Smooth muscle cell (in vitro differentiated cells): ENCODE results near the gene KRT86. TPM values are rescaled to one million over a fixed set of nuclear protein-coding genes. Genes with fewer than 3 reads are reported as not detected.

Experiments
- DNase-seq: peaks from one replicate; lab custom pipeline; 2025; ENCODE audit not compliant: unreplicated experiment; lab: John Stamatoyannopoulos, UW
- H2AFZ ChIP-seq: fragments of 200-600 bp; sonication (generic); 2 replicates; pipeline ENCODE4 v1.6.0; 2016; ENCODE audit warnings: antibody characterized with exemption, low read depth, mild to moderate bottlenecking
- H3F3A ChIP-seq: fragments of 200-600 bp; sonication (generic); 2 replicates; pipeline ENCODE4 v1.6.0; 2017; ENCODE audit warnings: antibody characterized with exemption, low read depth
- H3K27ac ChIP-seq: fragments of 200-600 bp; sonication (generic); 2 replicates; pipeline ENCODE4 v1.5.1; 2016; ENCODE audit warnings: low read depth, mild to moderate bottlenecking
- H3K27me3 ChIP-seq: fragments of 200-600 bp; sonication (generic); 2 replicates; pipeline ENCODE4 v1.6.1; 2016; ENCODE audit warnings: low read depth, mild to moderate bottlenecking
- H3K36me3 ChIP-seq: fragments of 200-600 bp; sonication (generic); 2 replicates; pipeline ENCODE4 v1.5.1; 2016; ENCODE audit warnings: low read depth
- H3K4me1 ChIP-seq: fragments of 200-600 bp; sonication (generic); 2 replicates; pipeline ENCODE4 v1.5.1; 2016; ENCODE audit warnings: low read depth
- H3K4me2 ChIP-seq: fragments of 200-600 bp; sonication (generic); 2 replicates; pipeline ENCODE4 v1.6.0; 2016; ENCODE audit warnings: mild to moderate bottlenecking
- H3K4me3 ChIP-seq: fragments of 200-600 bp; sonication (generic); 2 replicates; pipeline ENCODE4 v1.5.1; 2016; ENCODE audit warnings: mild to moderate bottlenecking
- H3K79me2 ChIP-seq: fragments of 200-600 bp; sonication (generic); 2 replicates; pipeline ENCODE4 v1.6.0; 2016; ENCODE audit warnings: low read depth, mild to moderate bottlenecking
- H3K9ac ChIP-seq: fragments of 200-600 bp; sonication (generic); 2 replicates; pipeline ENCODE4 v1.6.0; 2016; ENCODE audit warnings: low read depth
- H3K9me3 ChIP-seq: fragments of 200-600 bp; sonication (generic); replicated peaks from 2 replicates; pipeline ENCODE4 v1.5.1; 2016; ENCODE audit warnings: low read depth
- H4K20me1 ChIP-seq: fragments of 200-600 bp; sonication (generic); 2 replicates; pipeline ENCODE4 v1.6.0; 2016; ENCODE audit warnings: low read depth
- CTCF ChIP-seq: fragments of 200-600 bp; sonication (generic); IDR thresholded peaks from 2 replicates; pipeline ENCODE4 v1.5.1; 2017; ENCODE audit warnings: borderline replicate concordance, mild to moderate bottlenecking, antibody characterized with exemption; ENCODE audit not compliant: insufficient read depth, poor library complexity, severe bottlenecking
- WGBS: methylation state at CpG from one replicate; pipeline ENCODE4 v1.1.7; 2016; ENCODE audit warnings: low lambda C conversion rate; 5-methylcytosine and 5-hydroxymethylcytosine counted together
- polyA plus RNA-seq: library from polyadenylated mRNA; unstranded; fragments of >200 nt; fragmentation: Nextera tagmentation; extraction: Ambion mirVana; gene quantifications from 2 replicates; pipeline ENCODE4 v1.2.1, GENCODE V29; 2016
- total RNA-seq: library from RNA; depleted of rRNA; stranded (reverse); fragments of >200 nt; gene quantifications from 2 replicates; pipeline ENCODE4 v1.2.3, GENCODE V29; 2014

KRT86 gene
- total and polyA plus RNA-seq, 2 experiments from 2014 or later: not detected

- Histone ChIP-seq H3K4me1 (no peaks in the 10 kb centered on the region), H2AFZ (no peak overlapping the region), H3K27ac (no peak overlapping the region), H3K4me2 (no peak overlapping the region), H3K9me3 (no peaks in the 10 kb centered on the region), H3K79me2 (no peaks in the 10 kb centered on the region), H3K36me3 (no peaks in the 10 kb centered on the region), H3K4me3 (no peak overlapping the region), H3F3A (no peaks in the 10 kb centered on the region), H3K9ac (no peak overlapping the region), H4K20me1 (peaks cover 6% of the 10 kb centered on the region), H3K27me3 (peaks cover 20% of the 10 kb centered on the region)
- no peak for DNase-seq
- WGBS: 83% methylated on average over 7 of the region's 7 CpGs
- no peak for TF ChIP-seq CTCF
These were observed 28.4 kb upstream of the KRT86 start for GRCh38 chr12:52245962-52246569.

DNA sequence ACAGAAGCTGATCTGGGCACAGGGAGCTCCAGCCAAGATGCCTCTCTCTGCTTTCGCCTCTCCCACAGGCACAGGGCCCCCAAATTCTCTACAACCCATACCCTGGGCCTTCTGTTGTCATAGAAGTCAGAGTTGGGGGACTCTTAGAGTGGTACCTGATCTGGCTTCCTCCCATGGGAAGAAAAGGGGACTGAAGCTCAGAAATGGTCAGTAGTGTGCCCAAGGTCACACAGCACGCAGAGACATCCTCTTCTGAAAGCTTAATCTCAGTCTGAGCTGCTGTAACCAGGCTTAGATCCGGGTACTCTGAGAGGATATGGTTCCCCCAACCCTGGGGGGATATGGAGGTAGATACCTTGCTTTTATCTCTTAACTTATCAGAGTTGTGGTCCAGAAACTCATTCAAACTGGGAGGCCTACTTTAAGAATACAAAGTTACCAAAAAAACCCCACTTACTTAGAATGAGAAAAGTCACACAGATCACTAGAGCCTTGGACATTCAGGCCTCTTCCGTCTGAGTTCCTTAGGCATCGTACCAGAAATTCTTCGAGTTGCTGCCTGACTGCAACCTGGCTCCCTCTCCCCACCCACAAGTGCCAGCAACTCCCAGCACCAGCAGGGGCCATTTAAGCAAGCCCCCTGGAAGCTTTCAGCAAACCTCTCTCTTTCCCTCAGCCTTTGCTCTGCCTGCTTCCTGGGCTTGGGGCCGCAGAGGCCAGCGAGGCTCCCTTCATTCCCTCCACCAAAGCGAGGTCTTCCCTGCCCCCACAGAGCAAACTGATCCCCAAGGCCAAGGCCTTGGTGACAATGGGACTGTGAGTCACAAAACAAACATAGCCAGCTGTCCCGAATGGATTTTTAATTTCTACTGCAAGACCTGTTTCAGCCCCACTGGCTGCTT is 27.5 kb upstream of the KRT86 start:
- no peak overlapping the region for H3K4me3 ChIP-seq
- no peak overlapping the region for H2AFZ ChIP-seq
- no peak overlapping the region for H3K27ac ChIP-seq
- H3K36me3 ChIP-seq: no peaks in the 10 kb centered on the region
- H3K27me3 ChIP-seq: peaks cover 29% of the 10 kb centered on the region
- DNase-seq: no peak
- TF ChIP-seq CTCF: no peak
- no peak overlapping the region for H3K4me2 ChIP-seq
- no peaks in the 10 kb centered on the region for H3K4me1 ChIP-seq
- WGBS: 52% methylated on average over 10 of the region's 10 CpGs
- H3K9me3 ChIP-seq: no peaks in the 10 kb centered on the region
- peaks cover 6% of the 10 kb centered on the region for H4K20me1 ChIP-seq
- H3K79me2 ChIP-seq: no peaks in the 10 kb centered on the region
- H3K9ac ChIP-seq: no peak overlapping the region
- no peaks in the 10 kb centered on the region for H3F3A ChIP-seq

GRCh38 chr12:52247622-52248540 is 26.6 kb upstream of the KRT86 start:
- WGBS: 83% methylated on average over 10 of the region's 10 CpGs
- no peak overlapping the region for H3K4me3 ChIP-seq
- no peaks in the 10 kb centered on the region for H3K36me3 ChIP-seq
- H3K79me2 ChIP-seq: no peaks in the 10 kb centered on the region
- no peak for DNase-seq
- H3K27me3 ChIP-seq: peaks cover 38% of the 10 kb centered on the region
- peaks cover 6% of the 10 kb centered on the region for H4K20me1 ChIP-seq
- H3K9ac ChIP-seq: no peak overlapping the region
- no peaks in the 10 kb centered on the region for H3K9me3 ChIP-seq
- no peak overlapping the region for H2AFZ ChIP-seq
- no peak overlapping the region for H3K4me2 ChIP-seq
- no peaks in the 10 kb centered on the region for H3F3A ChIP-seq
- no peak for TF ChIP-seq CTCF
- no peaks in the 10 kb centered on the region for H3K4me1 ChIP-seq
- H3K27ac ChIP-seq: no peak overlapping the region
